Endothelial cell of umbilical vein (primary cell): ENCODE data around the gene KCNH8. TPM values are rescaled to one million over a fixed set of nuclear protein-coding genes. Genes with fewer than 3 reads are reported as not detected.

Experiments used
- BruUV-seq: library from RNA; stranded (reverse); fragments of 400-500 nt; replicated peaks from 2 replicates; lab custom pipeline; 2021; lab: Mats Ljungman, UMichigan
- CTCF ChIA-PET: fragments of 300-600, 350-600 bp; sonication (Branson Sonifier 250); formaldehyde crosslinking; loops from one replicate; lab custom pipeline; 2021; ENCODE audit warnings: antibody characterized with exemption, inconsistent platforms; lab: Charles Lee
- POLR2A ChIA-PET: fragments of 300-600, 350-600 bp; sonication (Branson Sonifier 250); formaldehyde crosslinking; loops from one replicate; lab custom pipeline; 2021; ENCODE audit warnings: antibody characterized with exemption, inconsistent platforms; lab: Charles Lee
- DNase-seq: peaks from one replicate; pipeline ENCODE4 v3.0.0-alpha.2; 2011; ENCODE audit warnings: low read depth, low spot score
- FAIRE-seq: peaks from 2 replicates; lab custom pipeline; 2011; peaks lifted over from hg19 to GRCh38; lab: Jason Lieb, UNC
- H2AFZ ChIP-seq: 2 replicates; pipeline ENCODE4 v1.6.0; 2012; ENCODE audit warnings: low read depth, low read length, control low read depth, inconsistent platforms
- H3K27ac ChIP-seq: 2 replicates; pipeline ENCODE4 v1.5.1; 2011; ENCODE audit warnings: low read depth, mild to moderate bottlenecking, control low read depth, low read length, moderate library complexity; ENCODE audit not compliant: insufficient read depth
- H3K27me3 ChIP-seq, 2 experiments: 2 replicates each; pipeline versions ENCODE4 v1.6.0 to v1.6.1; 2011; ENCODE audit warnings: low read length in 2 of 2, mixed read lengths in 1 of 2; ENCODE audit not compliant: control insufficient read depth in 2 of 2, insufficient read depth in 2 of 2
- H3K36me3 ChIP-seq, 2 experiments: 2 replicates in 1 of 2; 3 replicates in 1 of 2; pipeline ENCODE4 v1.5.1; 2011; ENCODE audit warnings: low read length in 2 of 2, mild to moderate bottlenecking in 1 of 2, moderate library complexity in 1 of 2; ENCODE audit not compliant: control insufficient read depth in 2 of 2, insufficient read depth in 2 of 2; ENCODE audit errors: extremely low read depth in 1 of 2
- H3K4me1 ChIP-seq: 3 replicates; pipeline ENCODE4 v1.5.1; 2011; ENCODE audit warnings: mild to moderate bottlenecking, low read length; ENCODE audit not compliant: control insufficient read depth, insufficient read depth; ENCODE audit errors: extremely low read depth
- H3K4me2 ChIP-seq: 2 replicates; pipeline ENCODE4 v1.6.1; 2011; ENCODE audit warnings: low read length, control low read depth, mixed read lengths; ENCODE audit not compliant: insufficient read depth
- H3K4me3 ChIP-seq, 3 experiments: fragments of 200-600 bp in 1 of 3; sonication (generic), shearing (Covaris generic) in 1 of 3; replicated peaks in 1 of 3; 2 replicates each; pipeline ENCODE4 v1.5.1; 2011 to 2016; ENCODE audit warnings: control low read depth in 3 of 3, low read length in 3 of 3, mild to moderate bottlenecking in 2 of 3, inconsistent platforms in 1 of 3, low read depth in 1 of 3, moderate library complexity in 1 of 3; ENCODE audit not compliant: insufficient read depth in 1 of 3
- H3K79me2 ChIP-seq: 2 replicates; pipeline ENCODE4 v1.6.0; 2012; ENCODE audit warnings: low read length, inconsistent platforms; ENCODE audit not compliant: control insufficient read depth, insufficient read depth
- H3K9ac ChIP-seq: replicated peaks from 2 replicates; pipeline ENCODE3; 2011; ENCODE audit warnings: low read length, control low read depth; ENCODE audit not compliant: insufficient read depth; ENCODE audit errors: extremely low read depth
- H3K9me1 ChIP-seq: replicated peaks from 3 replicates; pipeline ENCODE4 v1.6.0; 2011; ENCODE audit warnings: mild to moderate bottlenecking, low read length; ENCODE audit not compliant: control insufficient read depth, insufficient read depth; ENCODE audit errors: extremely low read depth
- H3K9me3 ChIP-seq: replicated peaks from 2 replicates; pipeline ENCODE4 v1.5.1; 2012; ENCODE audit warnings: low read length, inconsistent platforms; ENCODE audit not compliant: control insufficient read depth, insufficient read depth
- H4K20me1 ChIP-seq: replicated peaks from 2 replicates; pipeline ENCODE3; 2011; ENCODE audit warnings: mild to moderate bottlenecking, low read length; ENCODE audit not compliant: control insufficient read depth, insufficient read depth; ENCODE audit errors: extremely low read depth
- CTCF ChIP-seq, 2 donors: IDR thresholded peaks; 1 replicate in 1 of 2; 2 replicates in 1 of 2; pipeline ENCODE4 v1.5.1; 2011; ENCODE audit warnings: low read length in 2 of 2, mild to moderate bottlenecking in 2 of 2, moderate library complexity in 2 of 2, control low read depth in 1 of 2, inconsistent platforms in 1 of 2, low read depth in 1 of 2; ENCODE audit not compliant: insufficient read depth in 1 of 2; ENCODE audit errors: extremely low read depth in 1 of 2
- FOS ChIP-seq: IDR thresholded peaks from 2 replicates; pipeline ENCODE4 v1.6.1; 2011; ENCODE audit warnings: mild to moderate bottlenecking, low read length, moderate library complexity, borderline replicate concordance; ENCODE audit not compliant: insufficient read depth
- GATA2 ChIP-seq: IDR thresholded peaks from 2 replicates; pipeline ENCODE4 v1.7.0; 2011; ENCODE audit warnings: low read depth, mild to moderate bottlenecking, moderate library complexity, mixed read lengths, low read length; ENCODE audit not compliant: insufficient read length, insufficient read depth
- JUN ChIP-seq: IDR thresholded peaks from 2 replicates; pipeline ENCODE4 v1.6.1; 2011; ENCODE audit warnings: borderline replicate concordance, low read depth; ENCODE audit not compliant: insufficient read length, insufficient read depth
- MAX ChIP-seq: IDR thresholded peaks from 2 replicates; pipeline ENCODE4 v1.6.1; 2011; ENCODE audit not compliant: insufficient read depth, insufficient read length
- MYC ChIP-seq: IDR thresholded peaks from one replicate; pipeline ENCODE4 v1.6.1; 2011; ENCODE audit warnings: mild to moderate bottlenecking, low read depth, low read length
- POLR2A ChIP-seq: IDR thresholded peaks from 2 replicates; pipeline ENCODE4 v1.6.1; 2012; ENCODE audit warnings: low read depth, mild to moderate bottlenecking, control low read depth, low read length
- POLR2AphosphoS5 ChIP-seq: IDR thresholded peaks from 2 replicates; pipeline ENCODE4 v1.6.1; 2012; ENCODE audit warnings: low read depth, mild to moderate bottlenecking, control low read depth, low read length, moderate library complexity; ENCODE audit not compliant: insufficient read depth
- dilution Hi-C: fragments of 300-500 bp; cut with MboI; formaldehyde crosslinking; loops from one replicate; pipeline ENCODE4 v1.15.0; 2019; ENCODE audit warnings: low sequenced_read_pairs; ENCODE audit not compliant: extremely low pct_ligation_motif_present
- intact Hi-C: fragments of 100-400 bp; cut with micrococcal nuclease; formaldehyde crosslinking; loops from one replicate; pipeline ENCODE4 v1.10.0; 2022
- polyA plus RNA-seq, 4 experiments: library from polyadenylated mRNA; depleted of rRNA in 3 of 4; stranded (reverse) in 3 of 4; unstranded in 1 of 4; fragments of >200 nt; gene quantifications; 2 replicates each; pipeline versions ENCODE4 v1.2.1 to v1.2.3, GENCODE V29; 2011 to 2012; ENCODE audit warnings: missing spikeins in 1 of 4
- total RNA-seq: library from RNA; stranded (reverse); gene quantifications from 2 replicates; pipeline ENCODE4 v1.2.3, GENCODE V29; 2021

KCNH8 gene
- total and polyA plus RNA-seq, 2 donors (not counting 3 experiments of a cell fraction or from before 2014, with no cell fraction given): not detected

GRCh38 chr3:19394946-19395345, 246.6 kb downstream of the KCNH8 start:
- Histone ChIP-seq H3K9me3 (peaks cover 2% of the 10 kb centered on the region), H3K79me2 (no peaks in the 10 kb centered on the region), H3K9ac (no peak overlapping the region), H3K27ac (no peak overlapping the region), H2AFZ (no peak overlapping the region), H3K4me2 (no peak overlapping the region), H3K36me3 (no peaks in the 10 kb centered on the region), H4K20me1 (no peaks in the 10 kb centered on the region), H3K4me1 (no peaks in the 10 kb centered on the region), H3K9me1 (no peaks in the 10 kb centered on the region), H3K4me3 (no peak overlapping the region), H3K27me3 (no peaks in the 10 kb centered on the region)
- ChIA-PET POLR2A (no interaction called here), CTCF (no interaction called here)
- TF ChIP-seq MYC (no peak), CTCF (IDR thresholded peaks at IDR 0.05; ENCODE audit: extremely low read depth in 1 of 2, insufficient read depth in 1 of 2, low read depth in 1 of 2, low read length in 2 of 2) (no peak), GATA2 (no peak)
- dilution Hi-C loops: no loop called here
- DNase-seq (no peak), FAIRE-seq (no peak)
- BruUV-seq: no TSS peak
- intact Hi-C loops: no loop called here

GRCh38 chr3:19396726-19397125, 248.4 kb downstream of the KCNH8 start:
- FAIRE-seq: no peak

More at GRCh38 chr3:19396726-19397125, 248.4 kb downstream of the KCNH8 start:
- no TSS peak for BruUV-seq
- peaks cover 2% of the 10 kb centered on the region for H3K9me3 ChIP-seq
- no peaks in the 10 kb centered on the region for H4K20me1 ChIP-seq
- no peak overlapping the region for H3K4me3 ChIP-seq
- H3K4me2 ChIP-seq: no peak overlapping the region
- intact Hi-C loops (no loop called here), dilution Hi-C loops (no loop called here)
- DNase-seq: no peak
- no peak overlapping the region for H3K27ac ChIP-seq
- no peaks in the 10 kb centered on the region for H3K27me3 ChIP-seq
- H3K9me1 ChIP-seq: no peaks in the 10 kb centered on the region
- H3K36me3 ChIP-seq: no peaks in the 10 kb centered on the region
- ChIA-PET POLR2A (no interaction called here), CTCF (no interaction called here)
- no peak overlapping the region for H3K9ac ChIP-seq
- H3K4me1 ChIP-seq: no peaks in the 10 kb centered on the region
- no peak overlapping the region for H2AFZ ChIP-seq
- no peak for TF ChIP-seq MAX
- no peak for TF ChIP-seq POLR2A
- TF ChIP-seq FOS: no peak
- TF ChIP-seq JUN: no peak
- no peak for TF ChIP-seq MYC
- TF ChIP-seq POLR2AphosphoS5: no peak
- no peaks in the 10 kb centered on the region for H3K79me2 ChIP-seq
